GM12878 (cell line): ENCODE results near the gene CAPN7. TPM values are rescaled to one million over a fixed set of nuclear protein-coding genes. Genes with fewer than 3 reads are reported as not detected.

Experiments used
- ATAC-seq: fragments of 200-7000 bp; cut with Tn5 transposase; 3 replicates; pipeline ENCODE4 v1.9.1; 2020; ENCODE audit warnings: mild to moderate bottlenecking, moderate library complexity
- BruUV-seq: library from RNA; stranded (reverse); fragments of 400-500 nt; replicated peaks from 2 replicates; lab custom pipeline; 2021; lab: Mats Ljungman, UMichigan
- CTCF ChIA-PET: fragments of 300-600 bp; sonication (Branson Sonifier 250); formaldehyde crosslinking; extraction: SDS; loops from one replicate; lab custom pipeline; 2021; ENCODE audit warnings: inconsistent platforms; lab: Yijun Ruan, JAX
- POLR2A ChIA-PET: fragments of 350-600 bp; formaldehyde crosslinking; extraction: SDS; loops from one replicate; lab custom pipeline; 2021; ENCODE audit warnings: inconsistent platforms; lab: Charles Lee
- RAD21 ChIA-PET: fragments of 300-600 bp; sonication (Branson Sonifier 250); formaldehyde crosslinking; loops from one replicate; lab custom pipeline; 2023; ENCODE audit warnings: antibody characterized with exemption; ENCODE audit not compliant: unreplicated experiment; lab: Charles Lee
- SMC1A ChIA-PET: fragments of 300-600 bp; sonication (Branson Sonifier 250); formaldehyde crosslinking; loops from one replicate; lab custom pipeline; 2023; ENCODE audit not compliant: unreplicated experiment, uncharacterized antibody; lab: Charles Lee
- DNase-seq: peaks from one replicate; pipeline ENCODE4 v3.0.0-alpha.2; 2011; ENCODE audit warnings: low read depth, low spot score
- FAIRE-seq: peaks from 3 replicates; lab custom pipeline; 2011; peaks lifted over from hg19 to GRCh38; lab: Jason Lieb, UNC
- H2AFZ ChIP-seq: 2 replicates; pipeline ENCODE4 v1.6.0; 2011; ENCODE audit warnings: low read depth, low read length, control low read depth; ENCODE audit not compliant: control insufficient read depth
- H3K27ac ChIP-seq: 2 replicates; pipeline ENCODE4 v1.5.1; 2011; ENCODE audit warnings: control low read depth; ENCODE audit not compliant: control insufficient read depth, insufficient read depth
- H3K27me3 ChIP-seq, 2 experiments: replicated peaks in 1 of 2; 2 replicates each; pipeline versions ENCODE4 v1.6.0 to v1.6.1; 2011; ENCODE audit warnings: low read length in 1 of 2; ENCODE audit not compliant: control insufficient read depth in 2 of 2, insufficient read depth in 2 of 2
- H3K36me3 ChIP-seq, 2 experiments: 2 replicates each; pipeline ENCODE4 v1.5.1; 2011; ENCODE audit warnings: low read length in 1 of 2; ENCODE audit not compliant: control insufficient read depth in 2 of 2, insufficient read depth in 2 of 2
- H3K4me1 ChIP-seq: 2 replicates; pipeline ENCODE4 v1.6.1; 2011; ENCODE audit warnings: mild to moderate bottlenecking, low read length, moderate library complexity, mixed read lengths; ENCODE audit not compliant: control insufficient read depth, insufficient read depth
- H3K4me2 ChIP-seq: 2 replicates; pipeline ENCODE4 v1.6.0; 2011; ENCODE audit warnings: control low read depth; ENCODE audit not compliant: control insufficient read depth, insufficient read depth
- H3K4me3 ChIP-seq: fragments of 200-600 bp; sonication (generic); 2 replicates; pipeline ENCODE4 v1.5.1; 2016
- H3K79me2 ChIP-seq: 2 replicates; pipeline ENCODE4 v1.6.0; 2011; ENCODE audit warnings: low read length; ENCODE audit not compliant: control insufficient read depth, insufficient read depth
- H3K9ac ChIP-seq: 2 replicates; pipeline ENCODE4 v1.8.0; 2011; ENCODE audit warnings: low read length, control low read depth, mixed read lengths; ENCODE audit not compliant: control insufficient read depth, insufficient read depth
- H3K9me3 ChIP-seq: replicated peaks from 3 replicates; pipeline ENCODE4 v1.5.1; 2011; ENCODE audit warnings: mild to moderate bottlenecking, low read length; ENCODE audit not compliant: control insufficient read depth, insufficient read depth
- H4K20me1 ChIP-seq: 2 replicates; pipeline ENCODE4 v1.6.0; 2011; ENCODE audit not compliant: control insufficient read depth, insufficient read depth
- ASH2L ChIP-seq: fragments of 300-600, 200-600 bp; sonication (generic); IDR thresholded peaks from 2 replicates; pipeline ENCODE4 v1.6.1; 2017; ENCODE audit warnings: low read depth, mild to moderate bottlenecking, borderline replicate concordance
- CBX5 ChIP-seq: sonication (generic); IDR thresholded peaks from 2 replicates; pipeline ENCODE4 v1.6.1; 2016; ENCODE audit warnings: low read depth, moderate library complexity, mild to moderate bottlenecking, inconsistent platforms
- CHD4 ChIP-seq: fragments of 200-600 bp; sonication (generic); IDR thresholded peaks from 2 replicates; pipeline ENCODE4 v1.6.1; 2016; ENCODE audit warnings: mild to moderate bottlenecking
- EED ChIP-seq: sonication (generic); IDR thresholded peaks from 2 replicates; pipeline ENCODE4 v1.6.1; 2016; ENCODE audit warnings: antibody characterized with exemption, low read depth
- GABPA ChIP-seq: IDR thresholded peaks from 2 replicates; pipeline ENCODE4 v1.6.1; 2014; ENCODE audit warnings: antibody characterized with exemption, low read depth, mild to moderate bottlenecking, inconsistent platforms
- JUNB ChIP-seq: IDR thresholded peaks from 2 replicates; pipeline ENCODE4 v1.6.1; 2016; ENCODE audit warnings: antibody characterized with exemption, mild to moderate bottlenecking
- KAT2A ChIP-seq: conservative IDR thresholded peaks from 2 replicates; pipeline ENCODE4 v1.6.1; 2011; ENCODE audit warnings: low read depth, low read length; ENCODE audit not compliant: control insufficient read depth
- MAX ChIP-seq: IDR thresholded peaks from 2 replicates; pipeline ENCODE4 v1.6.1; 2012; ENCODE audit warnings: low read depth, low read length, improper control_type of control experiment
- PAX5 ChIP-seq: IDR thresholded peaks from 2 replicates; pipeline ENCODE4 v1.6.1; 2011; ENCODE audit warnings: low read depth, low read length, borderline replicate concordance
- POLR2A ChIP-seq: IDR thresholded peaks from 2 replicates; pipeline ENCODE4 v1.6.1; 2011; ENCODE audit warnings: low read depth, mild to moderate bottlenecking, low read length
- POLR2AphosphoS2 ChIP-seq: IDR thresholded peaks from 2 replicates; pipeline ENCODE4 v1.6.1; 2011; ENCODE audit warnings: low read depth, mild to moderate bottlenecking, low read length, improper control_type of control experiment, moderate library complexity
- PRDM15 ChIP-seq: fragments of 450-650 bp; formaldehyde crosslinking; IDR thresholded peaks from 2 replicates; pipeline ENCODE4 v1.4.0; 2020; ENCODE audit warnings: mild to moderate bottlenecking, moderate library complexity
- SIN3A ChIP-seq: IDR thresholded peaks from 2 replicates; pipeline ENCODE4 v1.6.1; 2012; ENCODE audit warnings: low read depth, low read length, improper control_type of control experiment
- SREBF1 ChIP-seq: IDR thresholded peaks from 2 replicates; pipeline ENCODE4 v1.6.1; 2012; ENCODE audit warnings: mild to moderate bottlenecking, low read length
- ZBTB40 ChIP-seq: fragments of 450-650 bp; IDR thresholded peaks from 2 replicates; pipeline ENCODE4 v1.6.1; 2016; ENCODE audit warnings: mild to moderate bottlenecking, moderate library complexity, borderline replicate concordance
- ZNF24 ChIP-seq: fragments of 450-650 bp; IDR thresholded peaks from 2 replicates; pipeline ENCODE4 v1.6.1; 2017; ENCODE audit warnings: antibody characterized with exemption, mild to moderate bottlenecking
- WGBS: methylation state at CpG from one replicate; pipeline ENCODE4 v1.1.6; 2016; ENCODE audit warnings: low lambda C conversion rate; ENCODE audit not compliant: insufficient replicate concordance, insufficient coverage; ENCODE audit errors: missing lambda C conversion rate; 5-methylcytosine and 5-hydroxymethylcytosine counted together
- in situ Hi-C: fragments of 300-500 bp; cut with MboI; formaldehyde crosslinking; loops from 9 replicates; pipeline ENCODE4 v1.14.3; 2018; ENCODE audit warnings: mixed read lengths
- intact Hi-C: fragments of 100-400 bp; cut with micrococcal nuclease; formaldehyde crosslinking; loops from one replicate; pipeline ENCODE4 v1.14.2; 2022; ENCODE audit not compliant: unreplicated experiment
- polyA plus RNA-seq, 11 experiments: library from polyadenylated mRNA; depleted of rRNA in 4 of 11; unstranded in 6 of 11; stranded (reverse) in 5 of 11; fragments of >200 nt; fragmentation: Nextera tagmentation in 4 of 11; fragmentation: Illumina TruSeq in 1 of 11; extraction: Ambion mirVana in 4 of 11; extraction: Trizol in 1 of 11; gene quantifications; 1 replicate in 1 of 11; 2 replicates in 10 of 11; pipeline versions ENCODE4 v1.2.1 to v1.2.3, GENCODE V29; 2011 to 2016; ENCODE audit warnings: inconsistent platforms in 2 of 11, missing spikeins in 2 of 11, low read depth in 1 of 11
- total RNA-seq, 4 experiments: library from RNA; depleted of rRNA in 3 of 4; stranded (reverse); fragments of >200 nt in 3 of 4; fragmentation: Illumina TruSeq in 1 of 4; extraction: Trizol in 1 of 4; gene quantifications; 2 replicates each; pipeline versions ENCODE4 v1.2.1 to v1.2.3, GENCODE V29; 2013 to 2021

Gene CAPN7
- total and polyA plus RNA-seq, 10 of the 15 experiments (the other 5 are each of a cell fraction or from before 2014, with no cell fraction given) = 5.3 to 27.0 (median 18.2) TPM

- TF ChIP-seq ZBTB40 (no peak), CHD4 (no peak), SIN3A (no peak)
- TF ChIP-seq, all 136 proteins: peak for 0
These were observed 14.6 kb downstream of the CAPN7 start (continued) for GRCh38 chr3:15220661-15221060.

- BruUV-seq = no TSS peak
- H3K9me3 ChIP-seq = no peaks in the 10 kb centered on the region
- no peak overlapping the region for H3K27ac ChIP-seq
- intact Hi-C loops = no loop called here
- peaks cover 5 to 7% of the 10 kb centered on the region in 2 experiments for H3K36me3 ChIP-seq
- H3K79me2 ChIP-seq = no peaks in the 10 kb centered on the region
- POLR2A ChIA-PET = interaction anchor here (0.7 to 1.2 kb wide), 3 partner anchors 15 to 22 kb away, joined by 3 to 4 read pairs (median 4); partner anchors contain the start of gene CAPN7
- WGBS = 91% methylated on average over 11 of the region's 11 CpGs
- DNase-seq (no peak), ATAC-seq (no peak), FAIRE-seq (no peak)
- CTCF ChIA-PET = interaction anchor here (0.6 to 2.8 kb wide), 10 partner anchors 12 to 386 kb away, joined by 3 to 13 read pairs (median 5); partner anchors contain the start of gene CAPN7
- no peaks in the 10 kb centered on the region for H4K20me1 ChIP-seq
- H3K27me3 ChIP-seq = no peaks in the 10 kb centered on the region
- in situ Hi-C loops = no loop called here
- no peak overlapping the region for H3K9ac ChIP-seq
- H3K4me3 ChIP-seq = no peak overlapping the region
- RAD21 ChIA-PET = interaction anchor here (0.6 to 1.8 kb wide), 3 partner anchors 16 to 296 kb away, joined by 3 to 5 read pairs (median 4); partner anchors contain the start of gene CAPN7
- SMC1A ChIA-PET = interaction anchor here (0.6 to 2.1 kb wide), 12 partner anchors 11 to 184 kb away, joined by 3 to 8 read pairs (median 4); partner anchors contain the start of gene CAPN7
- H2AFZ ChIP-seq = no peak overlapping the region
- no peaks in the 10 kb centered on the region for H3K4me1 ChIP-seq
- no peak overlapping the region for H3K4me2 ChIP-seq
- TF ChIP-seq KAT2A (no peak), PRDM15 (CRISPR knock-in tag) (no peak), SREBF1 (no peak), POLR2A (no peak), JUNB (no peak), PAX5 (no peak), EED (no peak), POLR2AphosphoS2 (no peak), CBX5 (no peak), ASH2L (no peak), GABPA (no peak), MAX (no peak), ZNF24 (no peak)
These were observed 15.7 kb downstream of the CAPN7 start for GRCh38 chr3:15221574-15222217.
